GF-D8 (cell line): ENCODE measurements around the gene MED27.
A peak's percentile ranks its signal among the peaks of the same experiment; 100 is the strongest.

Source experiments
- DNase-seq: peaks from one replicate; lab custom pipeline; 2025; lab: John Stamatoyannopoulos, UW

MED27 gene

DNA sequence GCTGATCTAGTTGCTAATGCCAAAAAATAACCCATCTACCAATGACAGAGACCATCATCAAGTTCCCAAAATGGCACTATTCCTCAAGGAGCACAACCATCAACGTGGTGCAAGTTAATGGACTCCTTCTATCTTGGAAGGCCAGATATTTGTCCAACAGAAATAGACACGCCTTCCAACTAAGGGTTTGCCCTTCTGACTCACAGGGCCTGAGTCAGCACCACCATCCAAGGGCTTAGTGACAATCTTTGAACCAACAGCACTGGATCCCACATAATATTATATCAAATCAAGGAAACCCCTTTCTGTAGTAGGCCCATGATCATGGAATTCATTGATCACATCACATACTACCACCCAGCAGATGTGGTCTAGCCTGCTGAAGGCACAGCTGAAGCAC is 84.3 kb downstream of the MED27 start:
- no peak for DNase-seq

DNA sequence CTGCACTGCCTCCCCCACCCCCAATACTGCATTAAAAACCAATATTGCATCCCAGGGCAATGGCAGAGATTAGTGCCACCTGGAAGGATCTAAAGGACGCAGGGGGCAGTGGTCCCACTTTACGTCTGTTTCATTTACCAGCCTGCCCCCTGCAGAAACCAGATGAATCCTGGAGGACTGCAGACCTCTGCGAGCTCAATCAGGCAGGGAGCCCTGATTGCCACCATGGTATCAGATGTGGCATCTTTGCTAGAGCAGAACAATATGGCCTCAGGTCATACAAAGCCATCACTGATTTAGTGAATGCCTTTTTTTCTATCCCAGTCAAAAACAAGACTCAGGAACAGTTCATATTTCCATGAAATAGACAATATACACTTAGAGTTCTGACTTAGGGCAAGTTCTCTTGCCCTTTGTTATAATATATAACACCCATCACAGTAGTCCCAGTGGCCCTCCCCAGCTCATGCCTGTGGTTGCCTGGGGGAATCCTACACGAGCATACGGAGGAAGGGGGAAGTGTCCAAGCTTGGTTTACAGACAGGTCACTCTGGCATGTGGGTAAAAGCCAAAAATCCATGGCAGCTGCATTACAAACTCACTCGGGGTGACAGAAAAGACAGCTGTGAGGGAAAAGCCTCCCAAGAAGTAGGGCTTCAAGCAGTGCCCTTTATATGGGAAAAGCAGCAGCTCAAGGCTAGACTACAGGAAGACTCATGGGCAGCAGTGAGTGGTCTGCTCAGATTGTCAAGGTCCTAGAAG is 85.1 kb downstream of the MED27 start:
- no peak for DNase-seq

DNA sequence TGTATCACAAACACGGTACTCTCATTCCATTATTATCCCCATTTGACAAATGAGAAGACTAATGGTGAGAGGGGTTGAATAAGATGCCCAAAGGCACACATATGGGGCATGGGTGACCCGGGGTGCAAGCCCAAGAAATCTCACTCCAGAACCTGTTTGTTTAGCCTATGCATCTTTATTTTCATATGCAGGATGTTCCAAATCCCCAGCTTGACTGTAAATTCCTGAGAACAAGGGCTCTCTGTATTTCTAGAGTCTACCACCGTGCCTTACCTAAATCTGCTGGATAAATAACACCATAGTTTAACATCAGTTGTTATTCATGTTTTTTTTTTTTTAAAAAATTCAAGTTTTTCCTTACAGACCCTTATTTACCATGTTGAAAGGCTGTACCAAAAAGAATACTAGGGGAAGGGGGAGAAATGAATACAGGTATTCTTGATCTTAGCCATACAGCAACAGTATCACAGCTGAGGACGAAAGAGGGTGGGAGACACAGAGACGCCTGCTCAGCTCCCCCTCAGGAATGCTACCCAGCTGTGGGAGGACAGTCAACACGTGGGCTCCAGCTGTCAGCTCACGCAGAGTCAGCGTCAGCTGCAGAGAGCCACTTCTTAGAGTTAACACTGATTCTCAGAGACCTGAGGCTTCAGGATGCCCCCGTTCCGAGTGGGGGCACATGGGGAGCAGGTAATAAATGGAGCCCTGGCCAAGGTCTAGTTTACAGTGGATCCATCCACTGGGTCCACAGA is 86.6 kb downstream of the MED27 start:
- no peak for DNase-seq

DNA sequence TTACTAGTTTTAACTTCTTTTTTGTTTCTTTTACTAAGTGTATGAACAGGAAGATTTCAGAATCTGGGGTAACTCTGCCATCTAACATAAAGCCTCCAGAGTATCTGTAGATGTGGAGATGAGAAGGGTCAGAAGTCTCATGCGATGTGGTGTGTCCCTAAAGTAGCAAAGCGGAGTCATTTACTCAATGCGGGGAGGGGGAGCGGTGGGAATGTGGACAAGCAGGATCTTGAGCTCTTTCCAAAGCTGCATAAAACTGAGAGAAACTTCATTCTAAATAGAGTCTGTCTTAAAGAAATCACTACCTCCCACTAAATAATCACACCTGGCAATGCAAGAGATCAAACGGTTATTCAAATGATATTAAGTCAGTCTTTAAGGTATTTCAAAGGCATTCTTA is 92.4 kb downstream of the MED27 start:
- DNase-seq = no peak

DNA sequence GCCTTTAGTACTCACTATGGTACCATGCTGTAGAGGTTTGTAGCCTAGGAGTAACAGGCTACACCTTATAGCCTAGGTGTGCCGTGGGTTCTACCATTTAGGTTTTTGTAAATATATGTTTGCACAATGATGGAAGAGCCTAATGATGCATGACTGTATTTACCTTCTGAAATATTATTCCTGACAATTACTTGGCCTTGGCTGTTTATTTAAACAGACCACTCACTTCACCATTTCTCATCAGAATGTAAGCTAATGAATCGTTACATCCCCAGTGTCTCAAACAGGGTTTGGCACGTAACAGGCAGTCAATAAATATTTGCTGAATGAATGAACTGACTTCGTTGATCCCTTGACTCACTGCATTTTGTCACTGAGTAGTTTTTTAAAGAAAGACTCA is 93.1 kb downstream of the MED27 start:
- no peak for DNase-seq

DNA sequence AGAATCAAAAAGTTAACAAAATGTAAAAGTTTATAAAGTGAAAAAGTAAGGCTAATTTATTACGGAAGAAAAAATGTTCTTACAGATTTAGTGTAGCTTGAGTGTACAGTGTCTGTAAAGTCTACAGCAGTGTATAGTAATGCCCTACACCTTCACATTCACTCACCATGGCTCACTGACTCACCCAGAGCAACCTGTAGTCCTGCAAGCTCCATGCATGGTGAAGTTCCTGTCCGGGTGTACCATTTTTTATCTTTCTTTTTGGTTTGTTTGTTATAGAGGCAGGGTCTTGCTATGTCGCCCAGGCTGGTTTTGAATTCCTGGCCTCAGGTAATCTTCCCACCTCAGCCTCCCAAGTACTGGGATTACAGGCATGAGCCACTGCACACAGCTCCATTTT is 93.6 kb downstream of the MED27 start:
- DNase-seq = no peak

DNA sequence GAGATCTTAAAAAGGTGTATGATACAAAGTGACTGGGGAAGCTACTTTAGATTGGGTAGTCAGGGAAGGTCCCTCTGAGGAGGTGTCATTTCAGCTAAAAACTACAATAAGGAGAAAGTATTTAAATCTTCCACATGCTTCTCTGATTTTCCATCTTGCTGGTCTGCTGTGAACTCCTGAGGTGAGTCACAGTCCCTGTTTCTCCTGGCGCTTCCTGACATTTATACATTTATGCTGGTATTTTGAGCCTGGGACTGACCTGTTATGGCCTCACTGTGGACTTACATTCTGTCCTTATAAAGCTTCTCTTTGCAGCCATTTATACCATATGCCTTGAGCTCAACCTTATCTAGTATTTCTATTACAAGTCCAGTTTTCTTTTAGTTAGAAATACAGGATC is 95.1 kb downstream of the MED27 start:
- DNase-seq = no peak

DNA sequence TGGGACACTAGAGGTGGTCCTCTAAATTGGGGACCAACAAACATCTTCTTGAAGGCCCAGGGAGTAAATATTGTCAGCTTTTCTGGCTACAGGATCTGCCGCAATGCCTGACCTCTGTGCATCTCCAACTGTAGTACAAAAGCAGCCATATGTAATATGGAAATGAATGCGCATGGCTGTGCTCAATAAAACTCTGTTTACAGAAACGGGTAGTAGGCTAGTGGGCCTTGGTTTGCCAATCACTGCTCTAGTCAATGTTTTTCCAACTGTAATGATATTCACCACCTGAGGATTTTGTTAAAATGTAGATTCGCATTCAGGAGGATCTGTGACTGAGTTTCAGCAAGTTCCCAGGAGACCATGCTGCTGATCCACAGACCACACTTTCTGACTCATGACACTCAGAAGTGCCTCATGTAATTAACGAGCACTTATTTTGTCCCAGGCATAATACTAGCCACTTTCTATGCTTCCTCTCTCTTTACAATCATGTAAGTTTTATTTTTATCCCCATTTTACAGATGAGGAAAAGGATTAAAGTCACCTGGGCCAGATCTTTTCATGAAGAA is 96.9 kb downstream of the MED27 start:
- DNase-seq = no peak

DNA sequence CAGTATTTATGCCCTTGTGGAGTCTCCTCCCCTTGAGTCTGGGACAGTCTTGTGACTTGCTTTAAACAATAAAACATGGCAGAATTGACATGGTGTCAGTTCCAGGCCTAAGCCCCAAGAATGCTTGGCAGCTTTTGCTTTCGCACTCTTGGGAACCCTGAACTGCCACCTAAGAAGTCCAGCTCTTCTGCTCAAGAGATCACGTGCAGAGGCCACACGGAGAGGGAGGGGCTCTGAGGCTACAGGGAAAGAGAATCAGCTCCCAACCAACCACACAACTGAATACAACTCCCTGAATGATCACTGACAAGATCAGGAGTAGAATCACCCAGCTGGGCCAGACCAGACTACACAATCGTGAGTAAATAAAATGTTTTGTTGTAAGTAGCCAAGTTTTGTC is 97.6 kb downstream of the MED27 start:
- DNase-seq = no peak

DNA sequence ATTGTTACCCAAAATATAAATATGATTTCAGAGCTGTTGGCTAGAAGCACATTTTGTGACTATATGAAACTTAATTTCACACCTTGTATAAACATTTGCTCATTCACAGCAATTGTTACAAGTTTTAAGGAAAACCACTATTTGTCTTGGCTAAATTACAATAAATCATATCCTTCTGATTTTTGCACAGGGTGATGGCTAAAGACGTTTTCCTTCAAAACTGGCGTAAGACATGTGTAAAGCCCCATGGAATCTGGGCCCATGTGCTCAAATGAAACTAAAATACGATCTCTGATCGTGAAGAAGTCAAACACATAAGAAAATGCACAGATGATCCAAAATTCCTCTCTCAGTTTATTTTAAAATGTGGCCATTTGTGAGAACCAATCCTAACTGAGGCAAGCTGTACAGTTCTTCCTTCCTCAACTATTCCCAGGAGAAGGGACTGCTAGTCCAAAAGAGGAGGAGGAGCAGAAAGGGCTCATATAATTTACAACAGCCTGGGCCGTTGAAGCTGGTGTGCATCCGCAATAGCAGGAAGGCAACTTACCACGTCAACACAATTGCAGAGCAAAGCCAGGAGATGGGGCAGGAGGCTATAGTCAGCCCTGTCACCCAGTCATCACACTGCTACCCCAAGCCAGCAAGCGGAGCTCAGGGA is 98.4 kb downstream of the MED27 start:
- no peak for DNase-seq

DNA sequence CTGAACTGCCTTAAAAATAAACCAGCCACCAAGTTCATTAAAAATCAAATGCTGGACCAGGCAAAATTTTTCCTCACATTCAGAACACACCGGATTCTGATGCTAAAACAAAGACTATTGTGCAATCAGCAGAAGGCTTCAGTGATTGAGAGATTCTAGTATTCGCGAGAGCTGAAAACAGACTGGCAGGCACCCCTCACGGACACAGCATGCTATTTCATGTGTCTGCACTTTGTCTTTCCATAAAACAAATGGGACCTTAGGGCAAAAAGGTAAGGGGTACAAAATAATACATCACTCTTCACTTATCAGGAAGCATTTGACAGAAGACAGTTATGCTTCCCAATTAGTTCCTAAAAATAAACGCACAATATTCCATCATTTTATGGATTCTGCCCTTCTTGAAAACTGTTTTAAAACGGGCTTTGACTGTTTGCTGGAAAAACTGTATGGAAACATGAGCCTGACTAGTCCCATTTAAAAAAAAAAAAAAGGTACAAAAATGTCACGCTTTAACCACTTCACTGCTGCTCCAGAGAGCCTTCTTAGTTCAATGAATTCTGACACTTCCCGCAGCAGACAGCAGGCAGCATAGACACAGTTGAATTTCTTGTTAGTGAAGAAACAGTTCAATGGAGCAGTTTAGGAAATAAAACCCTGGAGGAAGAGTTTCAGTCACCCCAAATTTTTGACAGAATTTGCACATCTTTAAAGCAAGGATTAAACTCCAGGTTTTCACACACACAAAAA is 99.2 kb downstream of the MED27 start:
- no peak for DNase-seq

DNA sequence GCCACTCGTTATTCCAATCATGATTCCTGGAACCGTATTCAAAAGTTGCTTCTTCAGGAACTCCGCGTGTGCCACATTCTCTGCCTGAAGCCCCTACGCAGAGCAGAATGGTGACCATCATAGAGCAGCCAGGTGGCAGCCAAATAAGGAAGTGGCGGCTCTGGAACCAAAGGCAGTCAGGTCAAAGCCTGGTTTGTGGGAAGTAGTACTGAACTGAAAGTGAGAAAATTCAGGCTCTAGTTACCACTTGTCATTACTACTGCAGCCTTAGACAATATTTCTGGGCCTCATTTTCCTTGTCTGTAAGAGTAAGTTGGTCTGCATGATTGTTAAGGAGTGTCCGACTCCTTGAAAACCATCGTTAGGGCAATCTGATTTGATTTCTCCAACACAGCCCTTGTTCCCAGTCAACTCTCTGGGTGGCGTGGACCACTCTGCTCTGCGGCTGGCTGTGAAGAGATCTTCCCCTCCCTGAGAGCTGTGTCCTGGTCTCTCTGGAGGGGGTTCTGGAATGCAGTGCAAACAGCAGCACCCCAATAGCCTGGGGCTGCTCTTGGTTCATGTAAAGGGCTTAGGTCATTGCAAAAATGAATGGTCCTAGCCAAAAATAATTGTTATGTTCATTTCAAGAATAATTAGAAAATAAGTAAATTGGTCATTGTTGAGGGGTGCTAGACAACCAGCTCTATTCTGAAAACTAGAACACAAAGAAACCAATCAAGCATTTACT is 102.4 kb downstream of the MED27 start:
- DNase-seq = peak; percentile 9

DNA sequence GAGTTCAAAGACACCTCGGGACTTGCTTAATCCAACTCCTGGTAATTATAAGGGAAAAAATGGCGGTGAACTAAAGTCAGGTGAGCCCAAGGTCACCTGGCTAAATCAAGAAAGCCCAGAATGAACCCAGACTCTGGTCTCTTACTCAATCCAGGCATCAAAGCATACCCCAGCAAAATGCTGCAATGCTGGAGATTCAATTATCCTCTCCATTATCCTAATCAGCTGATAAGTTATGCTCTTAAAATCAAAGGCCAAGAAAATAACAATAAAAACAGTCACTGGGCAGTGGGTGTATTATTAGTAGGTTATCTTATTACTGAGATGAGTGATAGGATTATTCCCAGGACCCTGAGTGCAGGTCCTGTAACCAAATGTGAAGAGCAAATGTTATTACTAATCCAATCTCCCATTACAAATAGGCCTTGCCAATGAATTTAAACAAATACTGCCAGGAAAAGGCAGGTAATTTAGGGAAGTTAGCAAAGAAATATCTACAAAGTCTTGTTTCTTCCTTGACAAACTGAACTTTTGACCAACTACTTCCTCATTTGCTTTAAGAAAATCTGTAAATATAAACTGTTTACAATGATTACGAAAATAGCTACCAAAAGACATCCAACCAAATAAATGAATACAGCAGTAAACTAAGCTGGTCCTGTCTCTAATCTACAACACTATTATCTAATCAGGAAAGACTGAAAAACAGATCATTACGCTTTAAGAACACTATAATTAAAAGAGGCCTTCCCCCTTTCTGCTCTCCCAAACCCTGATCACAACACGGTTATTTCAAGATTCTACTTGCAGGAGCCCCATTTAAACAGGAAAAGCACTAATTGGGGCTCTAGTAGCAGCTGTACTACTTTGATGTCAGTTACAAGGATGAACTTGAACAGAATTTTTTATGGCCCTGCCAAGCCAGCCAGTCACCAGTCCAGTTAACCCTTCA is 103.2 kb downstream of the MED27 start:
- DNase-seq = peak; percentile 16

DNA sequence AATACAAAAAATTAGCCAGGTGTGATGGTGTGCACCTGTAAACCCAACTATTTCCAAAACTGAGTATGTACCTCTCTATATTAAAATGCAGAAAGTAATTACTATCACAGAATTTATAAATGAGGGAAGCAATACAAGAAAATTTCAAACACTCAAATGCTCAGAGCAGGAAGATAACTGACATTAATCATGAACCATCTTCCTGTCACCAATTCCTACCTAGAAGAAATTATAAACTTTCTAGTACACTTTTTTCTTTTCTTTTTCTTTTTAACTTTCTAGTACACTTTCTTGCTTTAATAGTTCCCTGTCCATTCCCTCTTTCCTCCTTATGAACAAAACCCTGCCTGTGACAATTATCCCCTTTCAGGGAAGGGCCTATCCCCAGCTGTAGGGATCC is 106.8 kb downstream of the MED27 start:
- DNase-seq = no peak

DNA sequence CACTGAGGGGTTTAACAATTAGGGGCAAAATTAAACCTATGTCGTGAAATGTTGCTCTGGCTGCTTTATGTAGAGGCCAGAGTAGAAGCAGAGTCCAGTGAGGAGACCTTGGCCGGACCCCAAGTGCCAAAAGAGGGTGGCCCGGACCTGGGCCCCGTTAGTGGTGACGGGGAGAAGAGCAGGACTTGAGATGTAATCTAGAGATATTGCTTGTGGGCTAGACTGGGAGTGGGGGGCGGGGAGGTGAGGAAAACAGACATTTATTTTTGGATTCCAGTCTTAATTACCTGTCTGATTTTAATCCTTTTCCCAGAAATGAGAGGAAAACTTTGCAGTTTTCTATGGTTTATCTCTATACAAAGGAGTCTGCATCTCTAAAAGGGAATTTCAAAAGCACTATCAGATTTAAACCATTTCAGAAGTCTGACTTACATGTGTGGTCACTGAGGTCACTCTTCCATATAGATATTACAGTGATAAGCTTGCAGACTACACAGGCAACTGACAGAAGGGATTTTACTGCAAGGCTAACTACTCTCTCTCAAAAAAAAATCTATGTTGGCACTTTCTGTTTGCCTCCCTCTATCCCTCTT is 108.1 kb downstream of the MED27 start:
- no peak for DNase-seq

DNA sequence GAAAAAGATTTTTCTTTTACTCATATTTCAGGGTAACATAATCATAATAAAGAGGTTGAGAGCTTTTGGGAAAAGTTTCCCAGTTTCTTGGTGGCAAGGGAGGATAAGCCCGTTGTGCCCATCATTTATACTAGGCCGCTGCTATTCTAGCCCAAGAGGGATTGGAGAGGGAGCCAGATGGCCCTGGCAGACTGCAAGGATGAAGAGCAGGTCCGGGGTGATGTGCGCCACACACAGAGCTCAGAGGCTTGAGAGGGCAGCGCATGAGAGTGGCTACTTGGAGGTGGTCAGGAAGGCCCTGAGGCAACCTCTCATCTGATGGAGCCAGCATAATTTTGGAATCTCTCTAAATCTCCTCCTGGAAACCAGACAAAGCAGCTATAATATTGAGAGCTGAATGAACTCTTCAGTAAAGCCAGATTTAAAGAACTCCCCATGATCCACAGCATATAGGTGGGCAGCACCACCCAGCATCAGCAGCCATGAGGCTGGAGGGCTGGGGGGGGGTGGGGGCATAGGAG is 110.1 kb downstream of the MED27 start:
- DNase-seq = no peak

DNA sequence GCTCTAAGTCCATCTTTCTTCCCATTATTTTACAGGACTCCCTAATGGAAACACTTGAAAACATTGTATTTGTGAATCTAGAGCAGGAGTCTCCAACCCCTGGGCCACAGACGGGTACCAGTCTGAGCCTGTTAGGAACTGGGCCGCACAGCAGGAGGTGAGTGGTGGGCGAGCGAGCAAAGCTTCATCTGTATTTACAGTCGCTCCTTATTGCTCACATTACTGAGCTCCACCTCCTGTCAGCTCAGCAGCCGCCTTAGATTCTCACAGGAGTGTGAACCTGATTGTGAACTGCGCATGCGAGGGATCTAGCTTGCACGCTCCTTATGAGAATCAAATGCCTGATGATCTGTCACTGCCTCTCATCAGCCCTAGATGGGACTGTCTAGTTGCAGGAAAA is 111.0 kb downstream of the MED27 start:
- no peak for DNase-seq

DNA sequence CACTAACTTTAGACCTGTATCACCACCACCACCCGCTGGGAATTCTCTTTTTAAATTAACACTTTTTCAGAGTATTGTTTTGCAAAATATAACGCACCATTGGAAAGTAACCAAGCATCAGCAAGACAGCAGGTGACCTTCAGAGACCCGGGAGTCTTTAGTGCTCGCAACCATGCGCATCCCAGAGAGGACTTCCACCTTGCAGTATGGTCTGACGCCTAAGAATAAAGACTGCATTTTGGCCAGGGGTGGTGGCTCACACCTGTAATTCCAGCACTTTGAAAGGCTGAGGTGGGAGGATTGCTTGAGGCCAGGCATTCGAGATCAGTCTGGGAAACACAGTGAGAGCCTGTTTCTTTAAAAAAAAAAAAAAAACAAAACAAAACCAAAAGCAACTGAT is 113.8 kb downstream of the MED27 start:
- DNase-seq = no peak

DNA sequence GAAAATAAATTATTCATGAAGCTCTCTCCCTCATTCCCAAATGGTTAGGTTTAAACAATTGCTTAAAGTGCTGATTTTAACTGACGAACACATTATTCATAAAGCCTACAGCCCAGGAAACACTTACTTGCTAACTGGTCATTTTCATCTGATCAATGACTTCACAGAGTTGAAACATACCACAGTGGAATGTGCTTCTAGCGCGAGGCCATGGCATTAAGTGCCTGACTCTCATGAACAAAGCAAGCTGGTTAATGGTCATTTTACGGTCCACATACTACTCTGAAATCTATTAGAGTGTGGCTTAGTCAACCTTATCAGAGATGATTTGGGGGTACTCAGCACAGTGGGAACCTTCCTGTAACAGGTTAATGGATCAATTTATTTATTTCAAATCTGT is 114.6 kb downstream of the MED27 start:
- DNase-seq = no peak
